Upper lobe of right lung (tissue), 1 donor: ENCODE results near the gene LRMDA. TPM values are rescaled to one million over a fixed set of nuclear protein-coding genes. Genes with fewer than 3 reads are reported as not detected.

Source experiments
- ATAC-seq: fragments of 200-7000 bp; cut with Tn5 transposase; one replicate; pipeline ENCODE4 v1.9.1; 2020; ENCODE audit warnings: mild to moderate bottlenecking, moderate library complexity
- DNase-seq: peaks from one replicate; pipeline ENCODE4 v3.0.0-alpha.2; 2020
- H3K27ac ChIP-seq: fragments of 200-600 bp; one replicate; pipeline ENCODE4 v1.8.0; 2022
- H3K27me3 ChIP-seq: fragments of 200-600 bp; one replicate; pipeline ENCODE4 v1.8.0; 2022; ENCODE audit warnings: mild to moderate bottlenecking
- H3K36me3 ChIP-seq: fragments of 200-600 bp; one replicate; pipeline ENCODE4 v1.8.0; 2022
- H3K4me1 ChIP-seq: fragments of 200-600 bp; one replicate; pipeline ENCODE4 v1.8.0; 2022
- H3K4me3 ChIP-seq: fragments of 200-600 bp; one replicate; pipeline ENCODE4 v1.8.0; 2022; ENCODE audit warnings: mild to moderate bottlenecking
- H3K9me3 ChIP-seq: fragments of 200-600 bp; one replicate; pipeline ENCODE4 v1.8.0; 2022
- intact Hi-C: fragments of 100-400 bp; cut with DNase I; formaldehyde crosslinking; loops from one replicate; pipeline ENCODE4 v1.11.0; 2022
- total RNA-seq: library from RNA; stranded (reverse); fragmentation: NEBNext Ultra II Directional; extraction: Animal tissue kit (Norgen Biotek cat#: 25700); gene quantifications from one replicate; pipeline ENCODE4 v1.2.1, GENCODE V29; 2021
- TF ChIP-seq, protein P1 (sequence below): fragments of 200-600 bp; IDR thresholded peaks from one replicate; pipeline ENCODE4 v1.8.0; 2022; ENCODE audit warnings: antibody characterized with exemption
- donor health status: DM: no; HTN: yes; CAD: no; lungs with severe emphysema.

LRMDA gene
- total RNA-seq, 1 donor from 2014 or later: 20.0 TPM

DNA sequence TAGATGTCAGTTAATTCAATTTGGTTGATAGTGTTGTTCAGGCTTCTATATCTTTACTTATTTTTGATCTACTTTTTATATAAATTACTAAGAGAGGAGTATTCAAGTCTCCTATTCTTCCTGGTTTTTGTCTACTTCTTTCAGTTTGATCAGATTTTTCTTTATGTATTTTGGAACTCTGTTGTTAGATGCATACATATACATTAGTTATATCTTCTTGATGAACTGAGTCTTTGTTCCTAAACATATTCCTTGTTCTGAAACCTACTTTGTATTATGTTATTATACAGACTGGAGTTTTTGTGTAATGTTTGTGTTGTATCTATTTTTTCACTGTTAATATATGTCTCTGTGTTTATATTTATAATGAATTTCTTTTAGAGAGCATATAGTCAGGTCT, 118.8 kb downstream of the LRMDA start:
- H3K36me3 ChIP-seq: no peaks in the 10 kb centered on the region
- no peaks in the 10 kb centered on the region for H3K27me3 ChIP-seq
- no peaks in the 10 kb centered on the region for H3K9me3 ChIP-seq
- H3K4me1 ChIP-seq: peaks cover 7% of the 10 kb centered on the region
- intact Hi-C loops: no loop called here
- H3K4me3 ChIP-seq: no peak overlapping the region
- no peak for ATAC-seq
- no peak for DNase-seq
- no peak overlapping the region for H3K27ac ChIP-seq
- TF ChIP-seq, protein P1, sequence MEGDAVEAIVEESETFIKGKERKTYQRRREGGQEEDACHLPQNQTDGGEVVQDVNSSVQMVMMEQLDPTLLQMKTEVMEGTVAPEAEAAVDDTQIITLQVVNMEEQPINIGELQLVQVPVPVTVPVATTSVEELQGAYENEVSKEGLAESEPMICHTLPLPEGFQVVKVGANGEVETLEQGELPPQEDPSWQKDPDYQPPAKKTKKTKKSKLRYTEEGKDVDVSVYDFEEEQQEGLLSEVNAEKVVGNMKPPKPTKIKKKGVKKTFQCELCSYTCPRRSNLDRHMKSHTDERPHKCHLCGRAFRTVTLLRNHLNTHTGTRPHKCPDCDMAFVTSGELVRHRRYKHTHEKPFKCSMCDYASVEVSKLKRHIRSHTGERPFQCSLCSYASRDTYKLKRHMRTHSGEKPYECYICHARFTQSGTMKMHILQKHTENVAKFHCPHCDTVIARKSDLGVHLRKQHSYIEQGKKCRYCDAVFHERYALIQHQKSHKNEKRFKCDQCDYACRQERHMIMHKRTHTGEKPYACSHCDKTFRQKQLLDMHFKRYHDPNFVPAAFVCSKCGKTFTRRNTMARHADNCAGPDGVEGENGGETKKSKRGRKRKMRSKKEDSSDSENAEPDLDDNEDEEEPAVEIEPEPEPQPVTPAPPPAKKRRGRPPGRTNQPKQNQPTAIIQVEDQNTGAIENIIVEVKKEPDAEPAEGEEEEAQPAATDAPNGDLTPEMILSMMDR: no peak

DNA sequence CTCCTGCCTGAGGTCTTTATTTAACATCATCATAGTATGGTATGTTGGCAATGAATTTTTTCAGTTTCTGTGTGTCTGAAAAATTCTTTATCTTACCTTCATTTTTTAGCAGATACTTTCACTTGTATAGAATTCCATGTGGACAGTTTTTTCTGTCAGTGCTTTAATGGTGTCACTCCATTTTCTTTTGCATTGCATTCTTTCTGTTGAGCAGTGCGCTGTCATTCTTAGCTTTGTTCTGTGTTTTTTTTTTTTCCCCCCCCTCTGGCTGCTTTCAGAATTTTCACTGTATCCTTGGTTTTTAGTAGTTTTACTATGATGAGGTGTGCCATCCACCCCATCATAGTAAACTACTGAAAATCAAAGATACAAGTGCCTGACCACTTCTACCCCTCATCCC, 120.7 kb downstream of the LRMDA start:
- ATAC-seq (no peak), DNase-seq (no peak)
- no peaks in the 10 kb centered on the region for H3K36me3 ChIP-seq
- H3K9me3 ChIP-seq: no peaks in the 10 kb centered on the region
- H3K27me3 ChIP-seq: no peaks in the 10 kb centered on the region
- H3K4me3 ChIP-seq: no peak overlapping the region
- intact Hi-C loops: no loop called here
- no peak overlapping the region for H3K27ac ChIP-seq
- H3K4me1 ChIP-seq: peaks cover 7% of the 10 kb centered on the region
- TF ChIP-seq, protein P1: no peak

DNA sequence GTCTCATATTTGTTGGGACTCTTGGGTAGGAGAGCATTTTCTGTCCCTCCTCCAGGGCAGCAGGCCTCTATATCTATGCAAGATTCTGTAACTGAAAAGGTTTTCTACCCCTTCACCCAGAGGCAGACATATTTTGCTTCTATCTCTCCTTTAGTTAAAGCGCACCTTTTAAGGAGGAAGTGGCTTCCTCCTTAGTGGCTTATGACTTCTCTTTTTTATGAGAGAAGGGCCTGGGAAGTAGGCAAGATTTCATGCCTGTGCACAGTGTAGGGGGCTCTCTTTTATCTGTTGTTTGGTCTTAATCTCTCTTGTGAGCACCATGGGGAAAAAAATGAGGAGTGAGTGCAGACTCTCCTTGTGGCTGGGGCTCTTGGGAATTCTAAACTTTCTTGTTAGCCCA, 122.1 kb downstream of the LRMDA start:
- no peaks in the 10 kb centered on the region for H3K27me3 ChIP-seq
- H3K9me3 ChIP-seq: no peaks in the 10 kb centered on the region
- intact Hi-C loops: no loop called here
- DNase-seq: no peak
- H3K36me3 ChIP-seq: no peaks in the 10 kb centered on the region
- H3K4me1 ChIP-seq: no peaks in the 10 kb centered on the region
- peak; percentile 42 for ATAC-seq
- TF ChIP-seq, protein P1: no peak
- H3K27ac ChIP-seq: no peak overlapping the region
- no peak overlapping the region for H3K4me3 ChIP-seq

DNA sequence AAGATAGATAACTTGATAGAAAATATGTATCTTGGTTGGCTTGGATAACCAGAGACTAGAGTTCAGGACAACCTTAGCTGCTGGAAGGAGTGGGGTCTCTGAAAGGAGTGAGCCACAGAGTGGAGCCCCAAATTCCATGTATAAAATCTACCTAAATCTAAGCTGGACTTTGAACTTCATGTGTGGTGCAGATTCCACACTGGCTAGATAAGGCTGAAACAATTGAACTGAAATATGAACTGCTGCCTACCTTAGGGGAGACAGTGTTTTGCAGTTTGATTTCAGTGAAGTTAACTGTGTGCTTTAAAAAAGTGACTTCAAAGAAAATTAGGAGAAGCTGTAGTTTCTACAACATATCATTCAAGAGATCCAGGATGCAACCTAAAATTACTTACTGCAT, 123.9 kb downstream of the LRMDA start:
- TF ChIP-seq, protein P1: no peak
- ATAC-seq (no peak), DNase-seq (no peak)
- Histone ChIP-seq H3K4me1 (no peaks in the 10 kb centered on the region), H3K27me3 (no peaks in the 10 kb centered on the region), H3K9me3 (no peaks in the 10 kb centered on the region), H3K27ac (no peak overlapping the region), H3K36me3 (no peaks in the 10 kb centered on the region), H3K4me3 (no peak overlapping the region)
- intact Hi-C loops: no loop called here

DNA sequence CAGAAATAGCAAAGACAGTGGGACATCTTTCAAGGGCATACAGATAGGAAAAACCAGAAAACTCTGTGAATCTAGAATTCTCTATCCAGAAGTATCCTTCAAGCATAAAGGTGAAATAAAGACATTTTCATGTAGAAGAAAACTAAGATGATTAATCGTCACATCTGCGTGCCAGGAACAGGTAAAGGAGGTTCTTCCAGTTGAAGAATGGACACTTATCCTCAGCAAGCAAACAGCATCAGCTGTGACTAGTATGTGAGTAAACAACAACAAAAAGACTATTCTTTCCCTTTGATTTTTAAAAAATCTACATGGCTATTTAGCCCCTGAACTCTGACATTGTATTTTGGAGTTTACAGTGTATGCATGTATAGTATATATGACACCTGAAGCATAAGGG, 124.9 kb downstream of the LRMDA start:
- Histone ChIP-seq H3K36me3 (no peaks in the 10 kb centered on the region), H3K27ac (no peak overlapping the region), H3K4me1 (no peaks in the 10 kb centered on the region), H3K27me3 (no peaks in the 10 kb centered on the region), H3K4me3 (no peak overlapping the region), H3K9me3 (no peaks in the 10 kb centered on the region)
- TF ChIP-seq, protein P1: no peak
- no peak for ATAC-seq
- DNase-seq: no peak
- intact Hi-C loops: no loop called here
